GM06990 (cell line): ENCODE results near the gene ARAP2.

ENCODE experiments used
- DNase-seq: peaks from one replicate; pipeline ENCODE4 v3.0.0-alpha.2; 2011; ENCODE audit not compliant: insufficient read length; ENCODE audit errors: extremely low read depth
- H3K27me3 ChIP-seq: replicated peaks from 2 replicates; pipeline ENCODE4 v1.6.0; 2011; ENCODE audit warnings: low read length; ENCODE audit not compliant: control insufficient read depth, insufficient read depth
- H3K36me3 ChIP-seq: 2 replicates; pipeline ENCODE4 v1.5.1; 2011; ENCODE audit warnings: low read length; ENCODE audit not compliant: control insufficient read depth, insufficient read depth
- H3K4me3 ChIP-seq: replicated peaks from 2 replicates; pipeline ENCODE4 v1.5.1; 2011; ENCODE audit warnings: low read depth, mild to moderate bottlenecking, control low read depth, low read length
- CTCF ChIP-seq: IDR thresholded peaks from 2 replicates; pipeline ENCODE4 v1.5.1; 2011; ENCODE audit warnings: low read length, control low read depth, mild to moderate bottlenecking, inconsistent platforms; ENCODE audit not compliant: insufficient read depth, poor library complexity, severe bottlenecking

Gene ARAP2

GRCh38 chr4:36254371-36254770 is 10.1 kb upstream of the ARAP2 start:
- TF ChIP-seq CTCF = no peak
- Histone ChIP-seq H3K36me3 (no peaks in the 10 kb centered on the region), H3K4me3 (no peak overlapping the region), H3K27me3 (no peaks in the 10 kb centered on the region)
- DNase-seq = no peak

- Histone ChIP-seq H3K27me3 (no peaks in the 10 kb centered on the region), H3K36me3 (no peaks in the 10 kb centered on the region), H3K4me3 (no peak overlapping the region)
- no peak for DNase-seq
- no peak for TF ChIP-seq CTCF
Measured at GRCh38 chr4:36251983-36252382, 7.7 kb upstream of the ARAP2 start.

GRCh38 chr4:36249610-36250009 is 5.3 kb upstream of the ARAP2 start:
- H3K4me3 ChIP-seq = no peak overlapping the region
- DNase-seq = no peak
- H3K27me3 ChIP-seq = no peaks in the 10 kb centered on the region
- H3K36me3 ChIP-seq = no peaks in the 10 kb centered on the region
- TF ChIP-seq CTCF = no peak

GRCh38 chr4:36243355-36244256 is 708 bp downstream of the ARAP2 start:
- Histone ChIP-seq H3K27me3 (no peaks in the 10 kb centered on the region), H3K36me3 (no peaks in the 10 kb centered on the region), H3K4me3 (peak overlapping the region; percentile 98)
- peak; percentile 11 for DNase-seq
- no peak for TF ChIP-seq CTCF

GRCh38 chr4:36242629-36243354 is 1.5 kb downstream of the ARAP2 start:
- no peak for TF ChIP-seq CTCF
- DNase-seq = peak; percentile 17
- peak overlapping the region; percentile 98 for H3K4me3 ChIP-seq
- H3K27me3 ChIP-seq = no peaks in the 10 kb centered on the region
- no peaks in the 10 kb centered on the region for H3K36me3 ChIP-seq
